HG03159 (cell line): ENCODE measurements around the gene TANGO2.

ENCODE experiments used
- ATAC-seq: cut with Tn5 transposase; IDR thresholded peaks from one replicate; pipeline ENCODE4 v1.9.1; 2021; ENCODE audit warnings: mild to moderate bottlenecking, moderate library complexity; ENCODE audit not compliant: unreplicated experiment

The TANGO2 gene

DNA sequence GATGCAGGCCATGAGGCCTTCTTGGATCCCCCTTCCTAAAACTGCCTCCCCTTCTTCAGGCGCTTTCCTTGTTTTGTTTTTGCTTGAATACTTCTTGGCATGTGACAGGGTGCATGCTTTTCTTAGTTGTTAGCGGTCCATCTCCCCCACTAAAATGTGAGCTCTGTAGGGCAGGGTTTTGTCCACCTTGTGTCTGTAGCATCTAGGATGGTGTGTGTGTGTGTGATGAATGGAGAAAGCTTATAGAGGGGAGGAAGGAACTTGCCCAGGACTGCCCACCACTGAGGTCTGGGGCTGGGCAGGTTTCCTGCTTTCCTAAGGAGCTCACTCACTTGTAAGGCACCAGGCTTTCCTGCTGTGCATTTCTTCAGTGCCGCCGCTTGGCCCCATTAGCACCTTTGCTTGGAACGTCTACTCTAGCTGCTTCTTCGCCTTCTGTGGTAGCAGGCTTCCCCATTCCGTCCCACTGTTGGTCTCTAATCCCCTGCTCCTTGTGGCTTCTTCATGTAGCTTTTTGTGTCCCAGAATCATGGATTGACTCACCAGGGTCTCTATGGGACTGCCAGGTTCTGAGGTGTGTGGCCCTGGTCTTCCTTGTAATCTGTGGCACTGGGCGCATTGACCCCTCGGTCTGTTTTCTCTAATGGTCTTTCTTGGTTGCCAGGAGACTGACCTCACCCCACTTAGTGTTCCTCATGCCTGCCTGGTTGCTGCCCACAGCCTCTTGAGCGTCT is 62.4 kb downstream of the TANGO2 start:
- ATAC-seq = no peak

DNA sequence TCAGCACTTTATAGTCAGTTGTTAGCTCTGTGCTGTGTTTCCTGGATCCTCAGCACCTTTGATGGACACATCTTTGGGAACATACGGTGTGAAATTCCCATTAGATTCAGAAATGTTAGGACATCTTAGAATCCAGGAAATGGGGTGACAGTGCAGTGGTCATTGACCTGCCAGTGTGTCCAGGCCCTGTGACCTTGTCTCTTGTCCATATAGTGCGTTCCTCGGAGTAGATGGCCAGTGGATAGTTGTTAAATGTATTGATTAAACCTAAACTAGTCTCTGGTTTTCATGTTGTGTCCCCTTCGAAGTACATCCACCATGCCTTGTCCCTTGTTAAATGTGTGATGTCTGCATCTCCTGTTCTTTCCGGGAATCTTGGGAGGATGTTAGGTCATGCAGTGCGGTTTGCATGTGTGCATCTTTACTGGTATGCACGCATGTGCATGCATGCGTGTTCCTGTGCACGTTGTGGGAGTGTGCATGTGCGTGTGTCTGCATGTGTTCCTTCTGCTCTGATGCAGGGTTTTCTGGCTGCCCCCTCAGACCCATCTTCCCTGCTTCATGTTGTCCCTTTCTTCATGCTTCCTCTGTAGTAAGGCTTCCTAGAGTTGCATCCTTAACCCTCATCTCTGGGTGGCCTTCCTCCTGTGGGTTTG is 63.1 kb downstream of the TANGO2 start:
- no peak for ATAC-seq

GRCh38 chr22:20084547-20085413 is 63.9 kb downstream of the TANGO2 start:
- no peak for ATAC-seq

DNA sequence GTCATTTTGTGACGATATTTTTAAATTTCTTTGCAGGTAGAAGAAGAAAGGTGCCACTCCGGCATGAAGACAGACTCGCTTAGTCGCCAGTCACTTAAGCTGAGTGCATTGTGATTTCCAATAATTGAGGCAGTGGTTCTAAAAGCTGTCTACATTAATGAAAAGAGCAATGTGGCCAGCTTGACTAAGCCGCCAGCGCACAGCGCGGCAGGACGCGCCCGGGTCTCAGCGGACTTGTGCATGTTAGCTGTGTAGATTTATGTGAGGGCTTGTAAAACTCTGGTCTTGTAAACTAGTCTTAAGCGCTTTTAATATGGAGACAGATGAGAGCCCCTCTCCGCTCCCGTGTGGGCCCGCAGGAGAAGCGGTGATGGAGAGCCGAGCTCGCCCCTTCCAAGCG is 64.7 kb downstream of the TANGO2 start:
- no peak for ATAC-seq

DNA sequence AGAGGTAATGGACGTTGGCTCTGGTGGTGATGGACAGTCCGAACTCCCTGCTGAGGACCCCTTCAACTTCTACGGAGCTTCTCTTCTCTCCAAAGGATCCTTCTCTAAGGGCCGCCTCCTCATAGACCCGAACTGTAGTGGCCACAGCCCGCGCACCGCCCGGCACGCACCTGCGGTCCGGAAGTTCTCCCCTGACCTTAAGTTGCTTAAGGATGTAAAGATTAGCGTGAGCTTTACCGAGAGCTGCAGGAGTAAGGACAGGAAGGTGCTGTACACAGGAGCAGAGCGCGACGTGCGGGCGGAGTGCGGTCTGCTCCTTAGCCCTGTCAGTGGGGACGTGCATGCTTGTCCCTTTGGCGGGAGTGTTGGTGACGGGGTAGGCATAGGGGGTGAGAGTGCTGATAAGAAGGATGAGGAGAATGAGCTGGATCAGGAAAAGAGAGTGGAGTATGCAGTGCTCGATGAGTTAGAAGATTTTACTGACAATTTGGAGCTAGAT is 65.2 kb downstream of the TANGO2 start:
- ATAC-seq = no peak

DNA sequence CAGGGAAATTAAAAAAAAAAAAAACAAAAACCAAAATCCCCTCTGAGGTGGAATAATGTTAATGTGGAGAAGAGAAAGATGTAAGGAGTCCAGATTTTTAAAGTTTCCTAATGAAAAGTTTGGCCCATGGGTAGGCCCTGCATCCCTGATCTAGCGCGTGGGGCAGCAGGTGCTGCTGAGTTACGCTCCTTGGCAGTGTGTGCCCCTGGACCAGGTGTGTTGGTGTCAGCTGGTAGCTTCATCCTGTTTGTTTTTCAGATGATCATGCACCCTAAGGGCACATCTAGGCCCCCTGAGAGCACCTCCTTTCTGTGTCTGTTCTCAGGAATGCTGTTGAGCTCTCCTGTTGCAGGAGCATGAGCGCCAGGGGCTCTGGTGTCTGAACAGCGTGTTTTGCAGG is 65.9 kb downstream of the TANGO2 start:
- no peak for ATAC-seq

DNA sequence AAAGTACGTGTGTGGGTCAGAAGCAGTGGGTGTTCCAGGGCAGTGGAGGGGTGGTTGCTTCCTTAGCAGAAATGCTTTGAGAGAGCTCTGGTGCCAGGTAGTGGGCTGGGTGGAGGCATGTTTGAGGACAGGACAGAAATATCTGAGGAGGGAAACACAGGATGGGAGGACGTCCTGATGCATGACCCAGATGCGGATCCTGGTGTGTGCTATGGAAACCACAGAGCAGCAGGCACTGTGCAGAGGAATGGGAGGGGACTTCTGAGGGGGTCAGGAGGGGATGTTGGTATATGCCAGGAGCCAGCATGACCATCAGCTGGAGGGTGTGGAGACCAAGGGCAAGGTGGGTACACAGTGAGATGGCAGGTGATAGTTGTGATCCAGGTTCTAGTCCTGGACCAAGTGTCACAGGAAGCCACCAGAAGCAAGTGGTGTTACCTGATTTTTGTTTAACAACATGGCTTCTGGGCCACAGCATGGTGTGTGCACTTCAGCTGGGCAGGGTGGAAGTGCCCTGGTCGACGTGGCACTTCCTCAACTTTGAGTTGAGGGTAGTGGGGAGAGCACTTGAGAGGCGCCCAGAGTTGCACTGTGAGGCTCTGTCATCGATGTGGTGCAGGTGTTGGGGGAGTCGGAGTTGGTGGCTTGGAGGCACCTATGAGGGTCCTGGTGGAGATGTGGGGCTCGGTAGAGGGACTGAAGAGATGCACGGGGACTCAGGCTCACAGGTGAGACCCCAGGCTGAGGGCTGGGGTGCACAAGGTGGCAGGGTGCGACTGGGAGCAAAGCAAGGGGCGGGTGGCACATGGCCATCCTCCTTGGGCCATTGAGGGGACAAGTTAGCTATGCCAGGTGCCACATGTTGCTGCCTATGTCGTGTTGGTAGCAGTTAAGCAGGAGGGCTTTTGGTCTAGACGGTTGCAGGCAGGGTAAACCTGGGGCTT is 66.7 kb downstream of the TANGO2 start:
- no peak for ATAC-seq

- ATAC-seq = no peak
These were observed 67.3 kb downstream of the TANGO2 start for GRCh38 chr22:20088263-20088648.

DNA sequence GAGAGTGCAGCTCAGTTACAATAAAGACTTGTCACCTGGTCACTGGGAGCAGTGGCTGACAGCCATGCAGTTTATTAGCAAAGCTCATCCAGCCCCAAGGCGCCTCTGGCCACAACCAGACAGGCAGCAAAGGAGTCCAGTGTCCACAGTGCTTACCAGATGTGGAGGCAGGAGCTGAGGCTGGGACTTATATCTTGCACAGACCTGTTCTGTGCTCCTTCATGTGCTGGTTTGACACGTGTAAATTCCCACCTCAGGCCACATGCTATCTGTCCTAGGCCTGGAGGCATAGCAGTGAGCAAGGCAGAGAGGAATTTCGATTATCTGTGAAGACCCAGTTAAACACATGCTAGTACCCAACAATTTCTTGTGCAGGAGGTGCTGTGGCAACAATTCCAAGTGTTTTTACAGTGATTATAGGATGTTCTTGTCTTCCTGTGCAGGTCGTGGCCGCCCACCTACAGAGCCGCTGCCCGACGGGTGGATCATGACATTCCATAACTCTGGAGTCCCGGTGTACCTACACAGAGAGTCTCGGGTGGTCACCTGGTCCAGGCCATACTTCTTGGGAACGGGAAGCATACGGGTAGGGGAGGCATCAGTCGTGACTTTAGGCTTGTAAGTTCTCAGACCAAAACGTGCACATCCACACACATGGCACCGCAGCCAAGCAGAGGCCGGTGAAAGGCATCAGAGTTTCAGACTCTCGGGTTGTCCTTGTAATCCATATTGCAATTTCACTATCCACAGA is 68.5 kb downstream of the TANGO2 start:
- ATAC-seq = no peak

DNA sequence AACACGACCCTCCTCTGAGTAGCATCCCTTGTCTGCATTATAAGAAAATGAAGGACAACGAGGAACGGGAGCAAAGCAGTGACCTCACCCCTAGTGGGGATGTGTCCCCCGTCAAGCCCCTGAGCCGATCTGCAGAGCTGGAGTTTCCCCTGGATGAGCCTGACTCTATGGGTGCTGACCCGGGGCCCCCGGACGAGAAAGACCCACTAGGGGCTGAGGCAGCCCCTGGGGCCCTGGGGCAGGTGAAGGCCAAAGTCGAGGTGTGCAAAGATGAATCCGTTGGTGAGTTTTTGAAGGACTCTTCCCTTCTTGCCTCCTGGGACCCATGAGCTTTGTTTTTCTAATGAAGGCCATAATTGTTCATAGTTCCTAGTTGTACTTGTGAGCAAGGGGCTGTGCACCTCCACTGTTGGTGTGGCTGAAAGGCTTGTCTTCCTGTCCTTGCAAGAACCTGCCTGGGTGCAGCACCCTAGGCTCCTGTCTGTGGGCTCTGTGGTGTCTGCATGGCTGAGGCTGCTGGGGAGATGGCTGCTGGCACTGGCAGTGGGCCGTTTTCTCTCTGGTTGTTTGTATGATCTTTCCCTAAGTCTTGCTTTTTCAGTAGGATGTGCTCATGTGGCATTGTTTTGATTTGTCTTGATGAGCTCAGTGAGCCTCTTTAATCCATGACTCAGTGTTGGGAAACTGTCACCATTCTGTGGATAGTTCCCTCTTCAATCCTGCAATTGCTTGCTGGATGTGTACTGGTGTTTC is 69.2 kb downstream of the TANGO2 start:
- ATAC-seq = no peak

GRCh38 chr22:20090730-20091240 is 69.9 kb downstream of the TANGO2 start:
- no peak for ATAC-seq

- no peak for ATAC-seq
These were observed 71.0 kb downstream of the TANGO2 start for GRCh38 chr22:20091690-20092476.

- ATAC-seq = no peak
These were observed 71.6 kb downstream of the TANGO2 start for GRCh38 chr22:20092477-20092854.

DNA sequence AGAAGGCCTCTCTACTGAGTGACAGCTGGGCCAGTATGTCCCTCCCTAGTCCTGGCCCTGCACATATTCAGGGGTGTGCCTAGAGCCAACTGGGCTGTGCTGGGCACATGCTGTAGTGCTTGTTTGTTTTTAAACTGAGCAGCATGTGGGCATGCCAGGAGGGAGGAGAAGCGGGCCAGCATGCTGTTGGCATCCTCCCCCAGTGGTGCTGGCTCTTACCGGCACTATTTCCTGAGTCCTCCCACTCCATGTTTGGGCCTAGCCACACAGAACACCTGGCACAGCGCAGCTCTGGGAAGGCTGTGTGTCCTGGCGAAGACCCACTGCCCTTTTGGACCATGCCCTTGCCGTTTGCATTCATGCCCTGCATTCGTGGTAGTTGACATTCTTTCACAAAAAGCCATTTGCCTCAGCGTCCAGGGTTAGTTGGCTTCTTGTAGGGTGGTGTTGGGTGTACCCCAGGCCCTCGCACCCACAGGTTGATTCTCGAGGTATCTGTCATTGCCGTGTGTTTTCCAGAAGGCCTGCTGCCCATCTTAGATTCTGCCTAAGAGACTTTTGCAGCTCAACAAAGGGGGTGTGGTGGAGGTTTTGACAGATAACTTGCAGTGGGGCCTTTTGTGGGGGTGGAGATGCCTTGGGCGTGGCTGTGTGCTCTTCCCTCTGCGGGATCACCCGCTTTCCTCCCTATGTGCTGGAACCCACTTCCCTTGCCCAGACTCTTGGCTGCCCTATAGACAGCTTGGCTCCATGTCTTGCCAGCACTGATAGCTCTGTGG is 72.7 kb downstream of the TANGO2 start:
- no peak for ATAC-seq

- no peak for ATAC-seq
These were observed 73.4 kb downstream of the TANGO2 start for GRCh38 chr22:20094197-20094807.

- no peak for ATAC-seq
These were observed 74.6 kb downstream of the TANGO2 start for GRCh38 chr22:20095521-20095920.
